GM23248 (cell line): ENCODE data around the gene BCO1. TPM values are rescaled to one million over a fixed set of nuclear protein-coding genes. Genes with fewer than 3 reads are reported as not detected.

ENCODE experiments used
- DNase-seq: peaks from one replicate; pipeline ENCODE4 v3.0.0-alpha.2; 2015
- H2AFZ ChIP-seq: fragments of 200-600 bp; sonication (generic); 2 replicates; pipeline ENCODE4 v1.6.1; 2016; ENCODE audit warnings: antibody characterized with exemption
- H3F3A ChIP-seq: fragments of 200-600 bp; sonication (generic); 2 replicates; pipeline ENCODE4 v1.6.1; 2016; ENCODE audit warnings: mild to moderate bottlenecking, antibody characterized with exemption, mixed run types; ENCODE audit not compliant: insufficient read depth
- H3K27ac ChIP-seq: fragments of 200-600 bp; sonication (generic); 2 replicates; pipeline ENCODE4 v1.5.1; 2016; ENCODE audit warnings: mild to moderate bottlenecking
- H3K27me3 ChIP-seq: fragments of 200-600 bp; sonication (generic); replicated peaks from 2 replicates; pipeline ENCODE4 v1.6.1; 2016; ENCODE audit warnings: mild to moderate bottlenecking; ENCODE audit not compliant: insufficient read depth
- H3K36me3 ChIP-seq: fragments of 200-600 bp; sonication (generic); 2 replicates; pipeline ENCODE4 v1.6.1; 2016; ENCODE audit warnings: low read depth, mild to moderate bottlenecking
- H3K4me1 ChIP-seq: fragments of 200-600 bp; sonication (generic); 2 replicates; pipeline ENCODE4 v1.6.1; 2016; ENCODE audit warnings: mild to moderate bottlenecking; ENCODE audit not compliant: insufficient read depth
- H3K4me2 ChIP-seq: fragments of 200-600 bp; sonication (generic); one replicate; pipeline ENCODE4 v1.6.1; 2016; ENCODE audit warnings: mild to moderate bottlenecking; ENCODE audit not compliant: unreplicated experiment
- H3K4me3 ChIP-seq: fragments of 200-600 bp; sonication (generic); 2 replicates; pipeline ENCODE4 v1.5.1; 2016; ENCODE audit warnings: mild to moderate bottlenecking
- H3K79me2 ChIP-seq: fragments of 200-600 bp; sonication (generic); 2 replicates; pipeline ENCODE4 v1.6.1; 2016; ENCODE audit warnings: mild to moderate bottlenecking; ENCODE audit not compliant: insufficient read depth
- H3K9ac ChIP-seq: fragments of 200-600 bp; sonication (generic); 2 replicates; pipeline ENCODE4 v1.6.1; 2016; ENCODE audit warnings: mild to moderate bottlenecking
- H3K9me2 ChIP-seq: fragments of 200-600 bp; sonication (generic); 2 replicates; pipeline ENCODE4 v1.6.1; 2016; ENCODE audit warnings: mixed run types, mild to moderate bottlenecking, moderate library complexity; ENCODE audit not compliant: insufficient read depth
- H3K9me3 ChIP-seq: fragments of 200-600 bp; sonication (generic); one replicate; pipeline ENCODE4 v1.6.1; 2017; ENCODE audit warnings: low read depth
- H4K20me1 ChIP-seq: fragments of 200-600 bp; sonication (generic); 2 replicates; pipeline ENCODE4 v1.6.0; 2016; ENCODE audit not compliant: insufficient read depth
- EZH2 ChIP-seq: fragments of 200-600 bp; sonication (generic); IDR thresholded peaks from 2 replicates; pipeline ENCODE4 v1.6.1; 2018; ENCODE audit warnings: antibody characterized with exemption, mild to moderate bottlenecking; ENCODE audit not compliant: insufficient read depth, poor library complexity, severe bottlenecking
- EZH2phosphoT487 ChIP-seq: fragments of 200-600 bp; sonication (generic); IDR thresholded peaks from 2 replicates; pipeline ENCODE4 v1.6.1; 2018; ENCODE audit warnings: antibody characterized with exemption, moderate library complexity, mild to moderate bottlenecking, low read depth; ENCODE audit not compliant: insufficient read depth
- WGBS, 2 experiments: methylation state at CpG; one replicate each; pipeline ENCODE4 v1.1.6; 2015 to 2017; ENCODE audit warnings: low lambda C conversion rate in 2 of 2, low coverage in 1 of 2; ENCODE audit errors: missing lambda C conversion rate in 2 of 2; 5-methylcytosine and 5-hydroxymethylcytosine counted together
- in situ Hi-C: fragments of 300-500 bp; cut with MboI; formaldehyde crosslinking; loops from 2 replicates; pipeline ENCODE4 v1.15.0; 2020
- polyA plus RNA-seq: library from polyadenylated mRNA; unstranded; fragments of >200 nt; fragmentation: Nextera tagmentation; extraction: Ambion mirVana; gene quantifications from 2 replicates; pipeline ENCODE4 v1.2.1, GENCODE V29; 2016
- total RNA-seq: library from RNA; depleted of rRNA; stranded (reverse); fragments of >200 nt; shearing (Covaris generic); gene quantifications from 2 replicates; pipeline ENCODE4 v1.2.3, GENCODE V29; 2014

BCO1 gene
- total and polyA plus RNA-seq, 2 experiments from 2014 or later, result not detected

DNA sequence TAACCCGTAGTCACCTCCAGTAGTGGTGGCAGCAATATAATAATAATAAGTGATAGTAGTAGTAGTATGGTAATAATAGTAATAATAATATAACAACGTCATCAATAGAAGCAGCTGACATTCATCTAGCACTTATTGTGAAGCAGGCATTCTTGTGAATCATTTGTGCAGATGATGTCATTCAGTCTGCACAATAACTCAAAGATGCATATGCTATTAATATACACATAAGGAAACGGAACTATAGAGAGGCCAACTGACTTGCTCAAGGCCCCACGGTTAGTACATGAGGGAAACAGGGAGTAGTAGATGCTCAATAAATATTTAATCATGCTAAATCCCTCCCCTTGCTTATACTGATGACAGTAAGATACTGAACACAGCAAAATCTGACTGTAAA is 40.9 kb downstream of the BCO1 start:
- Histone ChIP-seq H3K9me3 (no peaks in the 10 kb centered on the region), H3K36me3 (no peaks in the 10 kb centered on the region), H3K9ac (no peak overlapping the region), H3K4me1 (no peaks in the 10 kb centered on the region), H3K27ac (no peak overlapping the region), H3K79me2 (no peaks in the 10 kb centered on the region), H3K4me2 (no peak overlapping the region), H3K9me2 (no peaks in the 10 kb centered on the region), H2AFZ (no peak overlapping the region), H3F3A (no peaks in the 10 kb centered on the region), H3K27me3 (no peaks in the 10 kb centered on the region), H3K4me3 (no peak overlapping the region), H4K20me1 (no peaks in the 10 kb centered on the region)
- DNase-seq, result peak; percentile 62
- TF ChIP-seq EZH2 (no peak), EZH2phosphoT487 (no peak)
- in situ Hi-C loops, result no loop called here
- 29% methylated on average over 4 of the region's 4 CpGs for WGBS, 2 experiments

DNA sequence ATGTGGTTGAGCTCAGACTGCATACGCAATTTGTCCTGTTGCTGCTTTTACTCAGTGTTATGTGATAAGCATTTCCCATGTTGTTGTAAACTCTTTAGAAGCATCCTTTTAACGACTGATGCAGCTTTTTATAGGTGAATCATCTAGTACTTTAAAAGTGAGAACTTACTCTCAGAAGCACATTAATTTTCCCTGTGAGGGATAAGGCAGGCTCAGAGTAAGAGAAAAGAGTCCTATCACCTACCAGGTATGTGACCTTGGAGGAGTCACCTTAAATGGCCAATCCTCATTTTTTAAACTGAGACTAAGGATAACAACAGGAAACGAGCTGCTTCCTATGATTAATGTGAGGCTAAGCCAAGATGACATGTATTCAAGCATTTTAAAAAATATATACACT is 41.9 kb downstream of the BCO1 start:
- Histone ChIP-seq H3K79me2 (no peaks in the 10 kb centered on the region), H3F3A (no peaks in the 10 kb centered on the region), H3K4me3 (no peak overlapping the region), H2AFZ (no peak overlapping the region), H4K20me1 (no peaks in the 10 kb centered on the region), H3K27ac (no peak overlapping the region), H3K27me3 (no peaks in the 10 kb centered on the region), H3K9ac (no peak overlapping the region), H3K9me2 (no peaks in the 10 kb centered on the region), H3K4me2 (no peak overlapping the region), H3K9me3 (no peaks in the 10 kb centered on the region), H3K36me3 (no peaks in the 10 kb centered on the region), H3K4me1 (no peaks in the 10 kb centered on the region)
- 56 to 67% methylated on average over 3 of the region's 3 CpGs for WGBS, 2 experiments
- DNase-seq, result no peak
- in situ Hi-C loops, result no loop called here
- no peak for TF ChIP-seq EZH2phosphoT487

- DNase-seq, result no peak
- TF ChIP-seq EZH2phosphoT487 (no peak), EZH2 (no peak)
- 62 to 69% methylated on average over 3 of the region's 3 CpGs for WGBS, 2 experiments
- no peaks in the 10 kb centered on the region for H3K79me2 ChIP-seq
- no peak overlapping the region for H3K27ac ChIP-seq
- no peaks in the 10 kb centered on the region for H3K27me3 ChIP-seq
- no peaks in the 10 kb centered on the region for H3K4me1 ChIP-seq
- no peaks in the 10 kb centered on the region for H3K9me3 ChIP-seq
- no peaks in the 10 kb centered on the region for H4K20me1 ChIP-seq
- H3F3A ChIP-seq, result no peaks in the 10 kb centered on the region
- no peaks in the 10 kb centered on the region for H3K9me2 ChIP-seq
- in situ Hi-C loops, result no loop called here
- no peak overlapping the region for H2AFZ ChIP-seq
- H3K9ac ChIP-seq, result no peak overlapping the region
- no peak overlapping the region for H3K4me3 ChIP-seq
- no peak overlapping the region for H3K4me2 ChIP-seq
- H3K36me3 ChIP-seq, result no peaks in the 10 kb centered on the region
Measured at GRCh38 chr16:81283044-81283443, 44.6 kb downstream of the BCO1 start.

GRCh38 chr16:81284995-81285600 is 46.6 kb downstream of the BCO1 start:
- Histone ChIP-seq H3K9ac (no peak overlapping the region), H3K9me3 (no peaks in the 10 kb centered on the region), H3K27me3 (no peaks in the 10 kb centered on the region), H4K20me1 (no peaks in the 10 kb centered on the region), H3K79me2 (no peaks in the 10 kb centered on the region), H3K4me3 (no peak overlapping the region), H3F3A (no peaks in the 10 kb centered on the region), H3K27ac (no peak overlapping the region), H3K4me1 (no peaks in the 10 kb centered on the region), H3K9me2 (no peaks in the 10 kb centered on the region), H2AFZ (no peak overlapping the region), H3K4me2 (no peak overlapping the region), H3K36me3 (no peaks in the 10 kb centered on the region)
- TF ChIP-seq EZH2 (no peak), EZH2phosphoT487 (no peak)
- WGBS, 2 experiments, result 65 to 72% methylated on average over 8 of the region's 8 CpGs
- no peak for DNase-seq
- in situ Hi-C loops, result no loop called here

GRCh38 chr16:81286190-81286589 is 47.7 kb downstream of the BCO1 start:
- H4K20me1 ChIP-seq, result no peaks in the 10 kb centered on the region
- no peaks in the 10 kb centered on the region for H3K9me2 ChIP-seq
- TF ChIP-seq EZH2, result no peak
- no peak for TF ChIP-seq EZH2phosphoT487
- H2AFZ ChIP-seq, result no peak overlapping the region
- no peaks in the 10 kb centered on the region for H3K9me3 ChIP-seq
- in situ Hi-C loops, result no loop called here
- H3K4me2 ChIP-seq, result no peak overlapping the region
- DNase-seq, result no peak
- no peak overlapping the region for H3K27ac ChIP-seq
- no peaks in the 10 kb centered on the region for H3K79me2 ChIP-seq
- no peaks in the 10 kb centered on the region for H3K27me3 ChIP-seq
- 88 to 91% methylated on average over 1 of the region's 1 CpG for WGBS, 2 experiments
- no peaks in the 10 kb centered on the region for H3F3A ChIP-seq
- H3K4me3 ChIP-seq, result no peak overlapping the region
- H3K9ac ChIP-seq, result no peak overlapping the region
- H3K4me1 ChIP-seq, result no peaks in the 10 kb centered on the region
- no peaks in the 10 kb centered on the region for H3K36me3 ChIP-seq
